GM19452 (cell line): ENCODE data around the gene FOXE3.

Experiments
- ATAC-seq: cut with Tn5 transposase; IDR thresholded peaks from one replicate; pipeline ENCODE4 v1.9.1; 2021; ENCODE audit not compliant: unreplicated experiment

FOXE3 gene

GRCh38 chr1:47434051-47434842, 18.2 kb downstream of the FOXE3 start:
- ATAC-seq: no peak

DNA sequence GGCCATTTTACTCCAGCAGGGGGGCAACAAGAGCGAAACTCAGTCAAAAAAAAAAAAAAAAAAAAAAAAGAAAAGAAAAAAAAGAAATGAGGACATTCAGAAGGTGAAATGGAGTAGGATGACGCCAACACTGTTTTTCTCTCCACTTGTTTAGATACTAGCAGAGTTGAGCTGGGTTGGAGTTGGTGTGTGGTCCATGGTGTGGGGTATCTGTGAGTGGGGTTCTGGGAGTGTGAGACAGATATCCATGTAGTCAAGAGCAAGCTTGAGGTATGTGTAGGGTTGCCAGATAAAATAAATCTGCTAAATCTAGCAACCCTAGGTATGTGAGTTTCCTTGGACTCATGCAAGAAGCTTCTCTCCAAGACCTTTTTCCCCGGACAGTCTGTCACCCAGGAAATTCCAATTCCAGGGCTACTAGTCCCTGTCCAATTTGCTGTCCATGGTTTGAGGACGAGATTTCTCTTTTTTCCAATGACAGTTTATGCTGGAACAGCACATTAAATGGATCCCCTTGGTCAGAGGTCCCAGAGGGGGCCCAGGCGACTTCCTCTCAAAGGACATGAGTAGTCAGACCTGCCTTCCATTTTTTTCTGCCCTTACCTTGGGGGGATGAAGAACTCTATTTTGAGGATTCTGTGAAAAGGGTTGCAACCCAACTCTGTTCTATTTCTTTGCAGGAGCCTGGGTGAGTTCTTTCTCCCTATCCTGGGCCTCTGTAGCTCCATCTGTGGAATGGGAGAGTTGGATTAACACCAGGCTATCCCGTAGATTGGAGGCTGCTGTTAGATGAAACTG, 19.6 kb downstream of the FOXE3 start:
- no peak for ATAC-seq

DNA sequence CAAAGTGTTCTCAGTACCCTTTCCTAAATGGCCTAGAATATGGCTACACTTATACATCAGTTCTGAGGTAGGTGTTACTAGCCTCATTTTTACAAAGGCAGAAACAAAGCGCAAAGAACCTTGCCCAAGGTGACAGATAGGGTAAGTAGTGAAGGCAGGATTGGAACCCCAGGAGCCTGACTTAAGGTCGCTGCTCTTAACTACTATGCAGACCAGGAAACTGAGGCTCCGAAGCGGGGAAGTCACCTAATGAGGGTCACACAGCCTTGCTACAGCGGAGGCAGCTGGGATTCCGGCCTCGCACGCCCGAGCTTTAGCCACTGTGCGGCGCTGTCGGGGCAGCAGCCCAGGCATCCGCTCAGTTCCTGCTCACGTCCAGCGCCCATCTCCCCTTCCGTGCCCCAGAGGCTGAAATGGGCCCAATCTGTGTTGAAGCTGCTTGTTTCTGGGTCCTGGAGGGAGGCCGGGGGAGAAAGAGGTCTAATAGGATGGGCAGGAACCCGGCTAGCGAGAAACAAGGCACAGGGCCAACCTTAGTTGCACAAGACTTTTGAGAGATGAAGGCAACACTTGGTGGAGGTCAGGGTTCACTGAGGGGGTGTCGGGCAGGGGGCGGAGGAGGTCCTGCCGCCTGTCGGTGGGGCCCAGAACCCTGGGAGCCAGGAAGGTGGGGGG, 20.4 kb downstream of the FOXE3 start:
- ATAC-seq: peak; percentile 41

DNA sequence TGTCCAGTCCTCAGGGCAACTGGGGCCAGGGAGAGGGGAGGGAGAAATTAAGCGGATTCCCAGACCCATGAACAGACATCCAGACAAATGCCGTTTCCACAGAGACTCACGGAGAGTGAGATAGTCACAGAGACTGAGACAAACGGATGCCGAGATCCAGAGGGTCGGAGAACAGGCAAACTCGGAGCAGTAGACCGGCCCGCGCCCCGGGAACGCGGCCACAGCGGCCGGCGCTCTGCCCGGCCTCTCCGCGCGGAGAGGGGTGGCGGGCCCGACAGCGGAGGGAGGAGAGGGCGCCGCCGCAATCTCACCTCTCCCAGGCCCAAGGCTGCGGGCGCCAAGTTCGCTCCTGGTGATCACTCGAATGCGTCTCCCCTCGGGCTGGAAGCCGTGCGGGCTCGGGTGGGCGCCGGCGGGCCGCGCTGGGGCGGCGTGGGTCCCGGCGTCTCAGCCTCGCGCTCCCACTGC, 20.9 kb downstream of the FOXE3 start:
- peak; percentile 13 for ATAC-seq

- ATAC-seq: peak; percentile 82
These were observed 21.5 kb downstream of the FOXE3 start, which contains the start of gene FOXD2 for GRCh38 chr1:47437447-47438164. Gene FOXD2, plus strand, starts transcription at chr1:47438044. Its CDS starts 92 bp downstream, at chr1:47438136.

DNA sequence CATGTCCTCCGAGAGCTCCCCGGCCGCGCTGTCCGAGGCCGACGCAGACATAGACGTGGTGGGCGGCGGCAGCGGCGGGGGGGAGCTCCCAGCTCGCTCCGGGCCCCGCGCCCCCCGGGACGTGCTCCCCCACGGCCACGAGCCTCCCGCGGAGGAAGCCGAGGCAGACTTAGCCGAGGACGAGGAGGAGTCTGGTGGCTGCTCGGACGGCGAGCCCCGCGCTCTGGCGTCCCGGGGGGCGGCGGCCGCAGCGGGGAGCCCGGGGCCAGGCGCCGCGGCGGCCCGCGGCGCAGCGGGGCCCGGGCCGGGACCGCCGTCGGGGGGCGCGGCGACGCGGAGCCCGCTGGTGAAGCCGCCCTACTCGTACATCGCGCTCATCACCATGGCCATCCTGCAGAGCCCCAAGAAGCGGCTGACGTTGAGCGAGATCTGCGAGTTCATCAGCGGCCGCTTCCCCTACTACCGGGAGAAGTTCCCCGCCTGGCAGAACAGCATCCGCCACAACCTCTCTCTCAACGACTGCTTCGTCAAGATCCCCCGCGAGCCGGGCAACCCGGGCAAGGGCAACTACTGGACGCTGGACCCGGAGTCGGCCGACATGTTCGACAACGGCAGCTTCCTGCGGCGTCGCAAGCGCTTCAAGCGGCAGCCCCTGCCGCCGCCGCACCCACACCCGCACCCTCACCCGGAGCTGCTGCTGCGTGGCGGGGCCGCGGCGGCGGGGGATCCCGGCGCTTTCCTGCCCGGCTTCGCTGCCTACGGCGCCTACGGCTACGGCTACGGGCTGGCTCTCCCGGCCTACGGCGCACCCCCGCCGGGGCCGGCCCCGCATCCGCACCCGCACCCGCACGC, 22.3 kb downstream of the FOXE3 start:
- ATAC-seq: no peak

DNA sequence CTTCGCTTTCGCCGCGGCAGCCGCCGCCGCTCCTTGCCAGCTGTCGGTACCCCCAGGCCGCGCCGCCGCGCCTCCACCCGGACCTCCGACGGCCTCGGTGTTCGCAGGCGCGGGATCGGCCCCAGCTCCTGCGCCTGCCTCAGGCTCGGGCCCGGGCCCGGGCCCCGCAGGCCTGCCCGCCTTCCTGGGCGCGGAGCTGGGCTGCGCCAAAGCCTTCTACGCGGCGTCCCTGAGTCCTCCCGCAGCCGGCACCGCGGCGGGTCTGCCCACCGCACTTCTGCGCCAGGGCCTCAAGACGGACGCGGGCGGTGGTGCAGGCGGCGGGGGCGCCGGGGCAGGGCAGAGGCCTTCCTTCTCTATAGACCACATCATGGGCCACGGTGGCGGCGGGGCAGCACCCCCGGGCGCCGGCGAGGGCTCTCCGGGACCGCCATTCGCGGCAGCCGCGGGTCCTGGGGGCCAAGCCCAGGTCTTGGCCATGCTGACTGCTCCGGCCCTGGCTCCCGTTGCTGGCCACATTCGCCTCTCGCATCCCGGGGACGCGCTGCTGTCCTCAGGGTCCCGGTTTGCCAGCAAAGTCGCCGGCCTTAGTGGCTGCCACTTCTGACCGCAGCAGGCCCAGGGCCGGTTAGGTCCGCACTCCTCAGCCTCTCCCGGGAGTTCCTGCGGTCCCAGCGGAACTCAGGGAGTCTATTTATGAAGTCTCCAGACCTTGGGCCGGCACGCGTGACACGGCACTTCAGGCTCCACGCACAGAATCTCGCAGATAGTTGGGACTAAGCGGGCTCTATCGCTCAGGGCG, 23.1 kb downstream of the FOXE3 start:
- ATAC-seq: no peak

DNA sequence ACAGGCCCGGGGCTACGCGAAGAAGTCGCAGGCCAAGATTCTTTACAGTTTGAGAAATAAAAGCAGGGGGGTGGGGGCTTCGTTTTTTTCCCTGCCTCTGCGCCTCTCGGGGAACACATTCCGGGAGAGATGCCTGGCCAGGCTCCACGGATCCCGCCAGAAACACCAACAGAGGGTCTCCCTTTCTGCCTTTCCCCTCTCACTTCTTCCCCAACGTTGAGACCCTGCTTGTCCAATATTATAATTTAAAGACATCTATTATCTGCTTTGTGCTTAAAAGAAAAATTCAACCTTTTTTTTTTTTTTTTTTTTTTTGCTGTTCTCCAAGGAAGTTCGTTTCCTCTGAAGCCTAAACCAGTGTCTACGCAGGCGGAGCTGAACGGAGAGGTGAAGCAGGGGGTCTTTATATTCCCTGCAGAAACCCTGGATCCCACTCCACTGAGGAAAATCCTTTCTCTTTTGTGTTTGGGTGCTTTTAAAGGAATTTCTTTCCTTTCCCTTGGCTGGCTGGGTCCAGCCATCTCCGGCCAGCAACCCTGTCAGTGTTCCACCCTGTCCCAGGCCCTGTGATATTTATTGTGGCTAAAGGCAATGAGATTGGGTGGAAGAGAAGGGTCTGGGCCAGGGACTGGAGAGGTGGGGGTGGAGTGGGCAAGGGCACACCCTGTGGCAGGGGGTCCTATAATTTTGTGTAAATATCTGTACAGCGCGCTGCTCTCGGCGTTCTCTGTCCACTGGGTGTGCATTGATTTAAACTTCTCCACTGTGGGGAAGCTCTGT, 23.9 kb downstream of the FOXE3 start:
- ATAC-seq: no peak

DNA sequence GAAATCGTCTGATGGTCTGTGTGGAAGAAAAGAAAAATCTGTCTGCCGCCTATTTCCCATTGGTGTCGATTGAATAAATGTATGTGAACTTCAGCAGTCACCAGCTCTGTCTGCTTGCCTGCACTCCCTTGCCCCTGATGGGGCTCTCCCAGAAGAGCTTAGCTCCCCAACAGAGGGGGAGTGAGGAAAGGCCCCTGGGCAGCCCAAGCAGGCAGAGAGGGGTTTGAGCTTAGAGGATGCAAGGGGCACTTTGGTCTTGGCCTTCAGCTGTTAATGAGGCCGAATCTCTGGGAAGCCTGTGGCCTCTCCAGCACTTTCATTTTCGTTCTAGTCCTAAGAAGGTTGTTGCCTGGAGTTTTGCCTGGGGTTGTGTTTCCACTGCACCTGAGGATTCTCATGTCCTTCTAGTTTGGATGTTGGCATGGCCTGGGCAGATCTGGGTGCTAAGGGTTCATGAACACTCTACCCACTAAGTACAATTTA, 24.6 kb downstream of the FOXE3 start:
- no peak for ATAC-seq

DNA sequence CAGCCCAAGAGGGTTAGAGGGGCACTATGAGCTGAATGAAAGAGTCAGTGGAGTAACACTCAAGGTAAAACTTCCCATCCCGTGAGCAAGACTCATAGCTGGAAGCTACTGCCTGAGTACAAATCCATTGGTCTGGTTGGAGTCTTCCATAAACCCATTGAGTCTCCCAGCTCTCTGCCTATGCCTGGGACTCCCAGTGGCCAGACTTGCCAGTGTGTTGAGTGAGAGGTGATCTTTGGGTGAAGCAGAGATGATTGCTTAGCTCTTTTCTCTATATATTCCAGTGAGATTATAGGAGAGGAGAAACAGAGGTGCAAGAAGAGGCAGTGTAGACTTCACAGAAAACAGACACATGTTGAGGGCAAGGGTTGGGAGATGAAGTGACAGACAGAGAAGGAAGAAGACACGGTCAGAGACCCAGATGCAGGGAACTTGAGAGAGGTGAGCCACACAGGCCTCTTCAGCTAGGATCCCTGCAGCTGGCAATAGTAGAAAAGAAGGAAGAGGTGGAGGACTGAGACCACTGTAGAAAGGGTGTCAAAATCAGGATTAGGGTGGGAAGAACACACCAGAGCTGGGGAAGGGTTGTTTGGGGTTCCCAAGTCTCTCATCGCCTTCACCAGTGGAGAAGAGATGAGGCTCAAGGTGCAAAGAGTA, 25.5 kb downstream of the FOXE3 start:
- no peak for ATAC-seq

GRCh38 chr1:47442202-47442601, 26.1 kb downstream of the FOXE3 start:
- ATAC-seq: no peak

DNA sequence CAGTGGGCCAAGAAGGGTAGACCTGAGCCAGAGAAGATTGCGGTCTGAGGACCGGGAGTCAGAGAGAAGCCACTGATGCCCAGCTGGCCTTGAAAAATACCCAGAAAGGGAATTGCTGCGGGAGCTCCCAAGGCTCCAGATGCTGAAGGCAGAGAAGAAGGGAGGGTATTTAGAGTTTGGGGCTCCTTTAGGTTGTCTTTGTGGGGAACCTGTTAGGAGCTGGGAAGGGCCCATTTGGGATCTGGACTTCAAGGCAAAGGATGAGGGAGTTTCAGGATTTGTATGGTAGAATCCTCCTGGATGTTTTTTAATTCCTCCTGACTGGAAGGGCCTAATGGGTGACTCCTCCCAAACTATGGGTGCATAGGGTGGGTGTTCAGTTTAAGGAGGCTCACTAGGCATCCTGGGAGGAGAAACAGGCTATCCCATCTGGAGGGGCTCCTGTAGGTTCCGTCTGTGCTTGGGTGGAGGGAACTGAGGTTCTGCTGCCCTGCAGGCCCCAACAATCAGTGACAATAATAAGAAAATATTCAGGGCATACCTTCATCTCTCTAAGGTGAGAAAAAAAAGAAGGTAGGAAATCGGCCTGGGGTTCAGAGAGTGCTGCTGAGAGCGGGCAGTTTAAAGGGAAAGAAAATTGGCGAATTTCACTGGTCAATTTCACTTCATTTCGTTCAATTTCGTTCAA, 26.9 kb downstream of the FOXE3 start:
- no peak for ATAC-seq

DNA sequence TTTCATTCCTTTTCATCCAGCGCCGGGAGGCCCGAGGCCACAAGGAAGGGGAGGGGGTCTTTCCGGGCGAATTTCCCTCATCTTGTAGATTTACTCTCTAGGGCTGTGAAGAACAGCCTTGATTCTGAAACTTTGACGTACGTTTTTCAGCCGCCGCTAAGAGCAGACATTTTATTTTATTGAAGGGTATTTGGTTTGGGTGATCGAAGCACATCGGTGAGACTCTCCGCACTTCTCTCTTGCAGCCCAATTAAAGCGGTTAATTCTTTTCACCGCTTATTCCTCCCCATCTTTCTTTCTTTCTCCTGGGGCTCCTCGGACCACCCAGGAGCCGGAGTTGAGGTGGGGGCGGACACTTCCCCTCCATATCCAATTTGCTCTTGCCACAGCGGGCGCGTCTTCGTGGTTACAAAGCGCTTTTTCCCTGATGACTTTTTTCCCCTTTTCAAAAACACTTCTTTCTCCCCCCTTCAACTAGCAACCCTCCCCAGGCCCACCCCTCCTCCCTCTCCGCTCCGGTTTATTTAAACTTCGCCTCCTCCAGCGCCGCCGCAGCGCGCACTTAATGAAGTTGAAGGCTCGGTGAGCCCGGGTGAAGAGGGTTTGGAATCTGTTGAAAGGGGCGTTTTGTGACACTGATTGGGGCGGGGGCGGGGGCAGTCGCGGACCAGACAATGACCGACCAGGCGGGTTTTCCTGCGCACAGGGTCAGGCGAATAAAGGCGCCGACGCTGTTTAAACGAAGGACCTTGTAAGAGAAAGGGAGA, 27.6 kb downstream of the FOXE3 start:
- no peak for ATAC-seq

DNA sequence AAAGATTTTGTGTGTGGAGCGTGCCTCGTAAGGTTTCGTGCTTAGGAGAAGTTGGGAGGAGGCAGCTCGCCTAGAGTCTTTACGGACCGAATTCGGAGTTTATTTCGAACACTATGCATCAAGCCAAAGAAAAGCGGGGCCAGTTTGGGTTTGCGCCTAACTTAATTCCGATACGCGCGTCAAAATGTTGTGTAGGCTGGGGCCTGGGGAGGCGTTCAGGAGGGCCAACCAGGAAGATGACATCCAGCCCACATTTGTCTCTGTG, 28.1 kb downstream of the FOXE3 start:
- ATAC-seq: no peak

GRCh38 chr1:47444562-47445465, 28.7 kb downstream of the FOXE3 start:
- ATAC-seq: no peak
